ENCODE results near the gene ERVK3-1. TPM values are rescaled to one million over a fixed set of nuclear protein-coding genes. Genes with fewer than 3 reads are reported as not detected.

The ERVK3-1 gene
- total RNA-seq, 1 experiment from 2014 or later = 61.3 TPM

GRCh38 chr19:58335630-58336029, 30.5 kb downstream of the ERVK3-1 start:
- H3K27me3 Mint-ChIP-seq (ENCODE audit: insufficient read depth, unreplicated experiment) = no peaks in the 10 kb centered on the region
- no peak overlapping the region for H3K27ac Mint-ChIP-seq (ENCODE audit: unreplicated experiment)
- H3K9me3 Mint-ChIP-seq (ENCODE audit: unreplicated experiment) = no peaks in the 10 kb centered on the region
- Histone ChIP-seq H3K36me3 (ENCODE audit: control insufficient read depth, insufficient read depth, low read length) (no peaks in the 10 kb centered on the region; the same call in 1 of the 2 replicates), H3K4me3 (ENCODE audit: low read depth, low read length) (no peak overlapping the region), H3K27me3 (replicated peaks; ENCODE audit: control insufficient read depth, insufficient read depth, low read length) (no peaks in the 10 kb centered on the region), H3K9me3 (no peaks in the 10 kb centered on the region), H3K4me1 (no peaks in the 10 kb centered on the region)
- no peaks in the 10 kb centered on the region for H3K36me3 Mint-ChIP-seq (ENCODE audit: insufficient read depth, unreplicated experiment)
- H3K4me3 Mint-ChIP-seq (ENCODE audit: unreplicated experiment) = no peak overlapping the region
- DNase-seq = no peak
- H3K4me1 Mint-ChIP-seq (ENCODE audit: low read depth, unreplicated experiment) = no peaks in the 10 kb centered on the region
- no TSS peak for BruUV-seq (replicated peaks)
- ChIA-PET CTCF (no interaction called here), POLR2A (no interaction called here)
- intact Hi-C loops (cut with micrococcal nuclease; ENCODE audit: unreplicated experiment) = no loop called here
- no peak for TF ChIP-seq CTCF (IDR thresholded peaks at IDR 0.05; ENCODE audit: insufficient read depth in 1 of 2, low read depth in 1 of 2, low read length in 1 of 2, severe bottlenecking in 1 of 2, unreplicated experiment in 1 of 2)

GRCh38 chr19:58336216-58336615, 31.0 kb downstream of the ERVK3-1 start:
- H3K9me3 Mint-ChIP-seq (ENCODE audit: unreplicated experiment) = no peaks in the 10 kb centered on the region
- no peak for TF ChIP-seq CTCF (IDR thresholded peaks at IDR 0.05; ENCODE audit: insufficient read depth in 1 of 2, low read depth in 1 of 2, low read length in 1 of 2, severe bottlenecking in 1 of 2, unreplicated experiment in 1 of 2)
- Histone ChIP-seq H3K4me3 (ENCODE audit: low read depth, low read length) (no peak overlapping the region), H3K27me3 (replicated peaks; ENCODE audit: control insufficient read depth, insufficient read depth, low read length) (no peaks in the 10 kb centered on the region), H3K9me3 (no peaks in the 10 kb centered on the region), H3K4me1 (no peaks in the 10 kb centered on the region), H3K36me3 (ENCODE audit: control insufficient read depth, insufficient read depth, low read length) (no peaks in the 10 kb centered on the region; the same call in 1 of the 2 replicates)
- H3K27ac Mint-ChIP-seq (ENCODE audit: unreplicated experiment) = no peak overlapping the region
- no peaks in the 10 kb centered on the region for H3K36me3 Mint-ChIP-seq (ENCODE audit: insufficient read depth, unreplicated experiment)
- no peak for DNase-seq
- no peak overlapping the region for H3K4me3 Mint-ChIP-seq (ENCODE audit: unreplicated experiment)
- ChIA-PET POLR2A (no interaction called here), CTCF (interaction anchor here (0.6 kb wide), 1 partner anchor 1422 kb away, joined by 3 read pairs; no protein-coding TSS in a partner anchor)
- intact Hi-C loops (cut with micrococcal nuclease; ENCODE audit: unreplicated experiment) = no loop called here
- H3K27me3 Mint-ChIP-seq (ENCODE audit: insufficient read depth, unreplicated experiment) = no peaks in the 10 kb centered on the region
- no peaks in the 10 kb centered on the region for H3K4me1 Mint-ChIP-seq (ENCODE audit: low read depth, unreplicated experiment)
- no TSS peak for BruUV-seq (replicated peaks)

GRCh38 chr19:58336820-58337219, 31.6 kb downstream of the ERVK3-1 start:
- H3K36me3 ChIP-seq (ENCODE audit: control insufficient read depth, insufficient read depth, low read length) = no peaks in the 10 kb centered on the region; the same call in 1 of the 2 replicates
- no peaks in the 10 kb centered on the region for H3K4me1 ChIP-seq
- no peaks in the 10 kb centered on the region for H3K27me3 Mint-ChIP-seq (ENCODE audit: insufficient read depth, unreplicated experiment)
- no TSS peak for BruUV-seq (replicated peaks)
- DNase-seq = no peak
- intact Hi-C loops (cut with micrococcal nuclease; ENCODE audit: unreplicated experiment) = no loop called here
- H3K9me3 Mint-ChIP-seq (ENCODE audit: unreplicated experiment) = no peaks in the 10 kb centered on the region
- H3K4me3 Mint-ChIP-seq (ENCODE audit: unreplicated experiment) = no peak overlapping the region
- no peaks in the 10 kb centered on the region for H3K9me3 ChIP-seq
- H3K36me3 Mint-ChIP-seq (ENCODE audit: insufficient read depth, unreplicated experiment) = no peaks in the 10 kb centered on the region
- CTCF ChIA-PET = no interaction called here
- H3K4me3 ChIP-seq (ENCODE audit: low read depth, low read length) = no peak overlapping the region
- no peak overlapping the region for H3K27ac Mint-ChIP-seq (ENCODE audit: unreplicated experiment)
- no peaks in the 10 kb centered on the region for H3K4me1 Mint-ChIP-seq (ENCODE audit: low read depth, unreplicated experiment)
- no peak for TF ChIP-seq CTCF (IDR thresholded peaks at IDR 0.05; ENCODE audit: insufficient read depth in 1 of 2, low read depth in 1 of 2, low read length in 1 of 2, severe bottlenecking in 1 of 2, unreplicated experiment in 1 of 2)
- POLR2A ChIA-PET = no interaction called here
- no peaks in the 10 kb centered on the region for H3K27me3 ChIP-seq (replicated peaks; ENCODE audit: control insufficient read depth, insufficient read depth, low read length)
